ENCODE measurements around the gene IFNA4. TPM values are rescaled to one million over a fixed set of nuclear protein-coding genes. Genes with fewer than 3 reads are reported as not detected.
A peak's percentile ranks its signal among the peaks of the same experiment; 100 is the strongest.
"Not testable (repeated sequence)": the region's sequence is repeated elsewhere in the genome, so short reads cannot be mapped to it uniquely, and the experiment has no call there.

IFNA4 gene
- polyA plus RNA-seq (2013, experiment 1 of 2; ENCODE audit: insufficient read length): not detected
- polyA plus RNA-seq (2013, experiment 2 of 2; ENCODE audit: insufficient read length): not detected

- DNase-seq: not testable (repeated sequence)
Measured at GRCh38 chr9:21187487-21187886, at the start of gene IFNA4. IFNA4 (minus strand) TSS chr9:21187587; CDS start chr9:21187531, 56 bp downstream.

- not testable (repeated sequence) for DNase-seq
Measured at GRCh38 chr9:21236360-21236714, 49.0 kb upstream of the IFNA4 start.

- DNase-seq: peak; percentile 26
Measured at GRCh38 chr9:21235468-21236359, 48.3 kb upstream of the IFNA4 start.

- no peak for DNase-seq
Measured at GRCh38 chr9:21234153-21234687, 46.8 kb upstream of the IFNA4 start.

- DNase-seq: no peak
Measured at GRCh38 chr9:21233258-21233657, 45.9 kb upstream of the IFNA4 start.

GRCh38 chr9:21228122-21228521, 40.7 kb upstream of the IFNA4 start, which contains the start of gene IFNA17:
IFNA17 (minus strand) TSS chr9:21228222; CDS start chr9:21228173, 49 bp downstream.
- DNase-seq: no peak

GRCh38 chr9:21217211-21217610, 29.8 kb upstream of the IFNA4 start, which contains the start of gene IFNA16:
IFNA16 (minus strand) TSS chr9:21217311; CDS start chr9:21217305, 6 bp downstream.
- DNase-seq: not testable (repeated sequence)

GRCh38 chr9:21213411-21214326, 26.3 kb upstream of the IFNA4 start:
- not testable (repeated sequence) for DNase-seq

GRCh38 chr9:21212160-21212559, 24.8 kb upstream of the IFNA4 start:
- not testable (repeated sequence) for DNase-seq

- not testable (repeated sequence) for DNase-seq
Measured at GRCh38 chr9:21210782-21211181, 23.4 kb upstream of the IFNA4 start.

- no peak for DNase-seq
Measured at GRCh38 chr9:21210311-21210710, 22.9 kb upstream of the IFNA4 start.

GRCh38 chr9:21207043-21207442, 19.7 kb upstream of the IFNA4 start, which contains the start of gene IFNA10:
IFNA10 (minus strand) TSS chr9:21207143; CDS start chr9:21207097, 46 bp downstream.
- not testable (repeated sequence) for DNase-seq

GRCh38 chr9:21205204-21205603, 17.8 kb upstream of the IFNA4 start:
- no peak for DNase-seq

- not testable (repeated sequence) for DNase-seq
Measured at GRCh38 chr9:21202105-21202504, 14.7 kb upstream of the IFNA4 start, which contains the start of gene IFNA7. IFNA7 (minus strand) TSS chr9:21202205; CDS start chr9:21202165, 40 bp downstream.

- peak; percentile 5 for DNase-seq
Measured at GRCh38 chr9:21194867-21195776, 7.7 kb upstream of the IFNA4 start.

- peak; percentile 5 for DNase-seq
Measured at GRCh38 chr9:21182810-21183736, 4.3 kb downstream of the IFNA4 start.

GRCh38 chr9:21174671-21175070, 12.7 kb downstream of the IFNA4 start:
- DNase-seq: no peak

GRCh38 chr9:21172156-21172555, 15.2 kb downstream of the IFNA4 start:
- DNase-seq: no peak

- DNase-seq: no peak
Measured at GRCh38 chr9:21171351-21171750, 16.0 kb downstream of the IFNA4 start.

GRCh38 chr9:21166560-21166959, 20.8 kb downstream of the IFNA4 start, which contains the start of gene IFNA21:
IFNA21 (minus strand) TSS chr9:21166660; CDS start chr9:21166612, 48 bp downstream.
- not testable (repeated sequence) for DNase-seq
